ENCODE data around the gene TEX22. TPM values are rescaled to one million over a fixed set of nuclear protein-coding genes. Genes with fewer than 3 reads are reported as not detected.

The TEX22 gene
- polyA plus RNA-seq, 1 experiment, result 0.05 TPM

DNA sequence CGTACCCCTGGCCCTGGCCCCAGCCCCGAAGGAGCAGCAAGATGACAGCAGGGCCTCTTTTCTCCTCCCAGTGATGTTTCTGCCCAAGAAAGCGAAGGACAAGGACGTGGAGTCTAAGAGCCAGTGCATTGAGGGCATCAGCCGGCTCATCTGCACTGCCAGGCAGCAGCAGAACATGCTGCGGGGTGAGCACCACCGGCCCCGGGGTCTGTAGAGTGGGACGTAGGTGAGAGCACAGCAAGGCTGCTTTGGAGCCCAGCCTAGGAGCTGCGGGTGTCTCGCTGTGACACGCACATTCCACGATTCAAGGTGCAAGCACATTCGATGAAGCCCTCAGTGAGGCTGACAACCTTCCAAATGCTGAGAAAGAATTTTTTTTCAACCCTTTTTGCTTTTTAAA, 5.2 kb upstream of the TEX22 start:
- no peak overlapping the region for H3K27ac ChIP-seq (ENCODE audit: low read depth, low read length)
- no peak overlapping the region for H3K4me3 ChIP-seq (ENCODE audit: low read depth, low read length)
- POLR2A ChIA-PET, result no interaction called here
- TF ChIP-seq CTCF (IDR thresholded peaks at IDR 0.05; ENCODE audit: low read depth, low read length), result no peak
- CTCF ChIA-PET, result no interaction called here
- no peaks in the 10 kb centered on the region for H3K27me3 ChIP-seq (ENCODE audit: control insufficient read depth, insufficient read depth, low read length)
- no peak for DNase-seq (ENCODE audit: low read depth, low spot score)
- H3K9me3 ChIP-seq (ENCODE audit: control insufficient read depth, insufficient read depth, low read length), result peaks cover 7% of the 10 kb centered on the region; the same call in 1 of the 2 replicates

DNA sequence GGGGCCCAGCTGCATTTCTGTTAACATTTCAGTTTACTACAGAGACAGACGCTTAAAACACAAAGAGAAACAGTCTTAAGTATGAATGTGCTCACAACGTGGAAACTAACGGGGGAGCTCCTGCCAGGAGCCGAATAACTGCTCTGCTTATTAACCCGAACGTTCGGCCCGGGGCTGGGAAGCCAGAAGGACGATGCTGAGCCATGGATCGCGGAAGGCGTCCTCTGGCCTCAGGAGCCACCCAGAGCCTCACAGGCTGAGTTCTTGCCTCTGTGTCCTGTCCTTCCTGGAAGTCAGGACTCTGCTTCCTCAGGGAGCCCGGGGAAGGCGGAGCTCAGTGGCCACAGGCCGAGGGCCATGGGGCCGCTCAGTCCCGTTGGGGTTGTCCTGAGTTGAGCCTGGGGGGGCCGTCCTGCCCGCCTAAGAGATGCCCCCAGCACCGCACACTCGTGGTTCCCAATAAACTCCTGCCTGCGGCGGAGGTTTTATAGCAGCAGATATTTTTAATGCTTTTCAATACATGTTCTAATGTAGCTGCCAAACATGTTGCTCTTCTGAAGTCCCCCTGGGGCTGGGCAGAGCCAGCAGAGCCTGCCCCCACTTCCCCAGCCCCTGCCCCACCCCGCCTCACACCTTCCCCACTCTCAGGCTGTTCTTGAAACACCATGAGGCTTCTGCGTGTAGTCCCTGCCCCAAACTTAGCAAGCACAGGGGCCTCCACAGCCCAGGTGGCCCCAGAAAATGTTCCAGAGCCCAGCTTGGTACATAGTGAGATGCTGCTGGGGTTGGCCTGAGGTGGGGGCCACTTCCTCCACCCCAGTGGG, 3.4 kb upstream of the TEX22 start:
- ChIA-PET CTCF (interaction anchor here (0.6 to 1.4 kb wide), 2 partner anchors 86 to 214 kb away, joined by 3 to 6 read pairs; partner anchors contain the start of gene NUDT14), POLR2A (no interaction called here)

DNA sequence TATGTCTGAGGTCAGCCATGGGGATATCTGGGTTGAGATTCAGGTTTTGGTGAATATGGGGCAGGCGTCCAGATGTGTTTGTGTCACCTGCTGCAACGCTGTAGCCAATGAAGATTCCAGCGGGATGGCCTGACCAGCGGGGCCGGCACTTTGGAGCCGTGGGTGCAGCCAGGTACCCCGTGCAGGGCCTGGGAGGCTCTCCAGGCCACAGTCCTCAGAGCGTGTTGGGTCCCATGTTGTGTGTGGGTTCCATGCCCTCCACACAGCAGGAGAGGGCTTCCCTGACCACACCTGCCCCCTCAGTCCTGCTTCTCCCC, 2.8 kb upstream of the TEX22 start:
- CTCF ChIA-PET, result interaction anchor here (0.6 to 1.4 kb wide), 2 partner anchors 85 to 214 kb away, joined by 3 to 6 read pairs; partner anchors contain the start of gene NUDT14
- Histone ChIP-seq H3K4me3 (ENCODE audit: low read depth, low read length) (no peak overlapping the region), H3K27ac (ENCODE audit: low read depth, low read length) (no peak overlapping the region), H3K27me3 (ENCODE audit: control insufficient read depth, insufficient read depth, low read length) (no peaks in the 10 kb centered on the region), H3K9me3 (ENCODE audit: control insufficient read depth, insufficient read depth, low read length) (peaks cover 25% of the 10 kb centered on the region)
- DNase-seq (ENCODE audit: low read depth, low spot score), result no peak
- POLR2A ChIA-PET, result no interaction called here
- no peak for TF ChIP-seq CTCF (IDR thresholded peaks at IDR 0.05; ENCODE audit: low read depth, low read length)

More for the DNA sequence above, 3.4 kb upstream of the TEX22 start:
- no peak for DNase-seq (ENCODE audit: low read depth, low spot score)
- H3K9me3 ChIP-seq (ENCODE audit: control insufficient read depth, insufficient read depth, low read length), result peaks cover 19% of the 10 kb centered on the region
- H3K27me3 ChIP-seq (ENCODE audit: control insufficient read depth, insufficient read depth, low read length), result no peaks in the 10 kb centered on the region
- no peak for TF ChIP-seq CTCF (IDR thresholded peaks at IDR 0.05; ENCODE audit: low read depth, low read length)
- H3K4me3 ChIP-seq (ENCODE audit: low read depth, low read length), result no peak overlapping the region
- H3K27ac ChIP-seq (ENCODE audit: low read depth, low read length), result no peak overlapping the region

DNA sequence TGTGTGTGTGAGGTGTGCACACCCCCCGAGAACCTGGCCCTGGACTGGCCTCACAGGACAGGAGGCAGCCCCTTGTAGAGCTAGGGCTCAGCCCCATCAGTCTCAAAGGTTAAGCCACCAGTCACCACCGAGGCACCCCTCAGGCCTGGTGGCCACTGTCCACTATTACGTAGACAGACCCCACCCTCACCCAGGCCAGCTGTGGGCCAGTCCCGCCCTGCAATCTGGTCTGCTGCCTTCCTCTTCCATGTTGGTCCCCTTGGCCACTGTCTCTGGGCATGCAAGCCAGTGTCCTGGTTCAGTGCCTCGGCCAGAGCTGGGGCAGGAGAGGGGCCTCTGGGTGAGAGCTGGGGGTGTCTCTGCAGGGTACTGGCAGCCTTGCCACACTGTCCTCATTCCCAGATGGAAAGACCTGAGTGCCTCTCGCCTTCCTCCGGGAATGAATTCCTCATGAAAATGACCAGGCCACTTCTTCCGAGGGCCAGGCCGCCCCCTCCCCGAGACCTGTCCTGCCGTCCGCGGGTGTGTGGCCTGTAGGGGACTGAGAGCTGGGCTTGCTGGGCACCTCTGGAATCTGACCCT, 897 bp upstream of the TEX22 start:
- Histone ChIP-seq H3K4me3 (ENCODE audit: low read depth, low read length) (no peak overlapping the region; the same call in 1 of the 2 replicates), H3K27ac (ENCODE audit: low read depth, low read length) (no peak overlapping the region), H3K27me3 (ENCODE audit: control insufficient read depth, insufficient read depth, low read length) (no peaks in the 10 kb centered on the region), H3K9me3 (ENCODE audit: control insufficient read depth, insufficient read depth, low read length) (peaks cover 34% of the 10 kb centered on the region)
- ChIA-PET CTCF (interaction anchor here (0.6 to 1.0 kb wide), 2 partner anchors 37 to 83 kb away, joined by 3 to 4 read pairs; no protein-coding TSS in a partner anchor), POLR2A (no interaction called here)
- no peak for TF ChIP-seq CTCF (IDR thresholded peaks at IDR 0.05; ENCODE audit: low read depth, low read length)
- no peak for DNase-seq (ENCODE audit: low read depth, low spot score)
